ENCODE data around the gene PFN4.
"Not testable (repeated sequence)": the region's sequence is repeated elsewhere in the genome, so short reads cannot be mapped to it uniquely, and the experiment has no call there.

The PFN4 gene

GRCh38 chr2:24110660-24111303 is 12.4 kb downstream of the PFN4 start:
- no peak for DNase-seq

GRCh38 chr2:24109431-24109830 is 13.7 kb downstream of the PFN4 start:
- DNase-seq, result not testable (repeated sequence)

GRCh38 chr2:24107336-24107735 is 15.8 kb downstream of the PFN4 start:
- DNase-seq, result no peak

GRCh38 chr2:24106786-24107185 is 16.3 kb downstream of the PFN4 start:
- no peak for DNase-seq

GRCh38 chr2:24105816-24106215 is 17.3 kb downstream of the PFN4 start:
- no peak for DNase-seq

DNA sequence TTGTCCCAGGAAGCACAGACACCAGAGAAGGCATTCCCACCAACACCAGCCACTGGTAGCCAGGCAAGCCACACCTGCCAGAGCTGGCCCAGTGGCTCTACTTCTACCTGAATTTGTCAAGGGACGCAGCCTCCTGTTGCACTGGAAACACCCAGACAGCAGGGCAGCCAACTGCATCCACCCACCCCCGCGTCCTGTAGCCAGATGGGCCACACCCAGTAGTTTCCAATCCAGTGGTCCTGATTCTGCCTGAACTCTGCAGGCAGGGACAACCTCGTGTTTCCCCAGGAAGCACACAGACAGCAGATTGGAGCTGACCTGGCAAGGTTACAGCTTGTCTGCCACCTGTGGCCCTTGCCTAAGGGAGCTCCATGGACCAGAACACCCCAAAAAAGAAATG is 18.2 kb downstream of the PFN4 start:
- no peak for DNase-seq

DNA sequence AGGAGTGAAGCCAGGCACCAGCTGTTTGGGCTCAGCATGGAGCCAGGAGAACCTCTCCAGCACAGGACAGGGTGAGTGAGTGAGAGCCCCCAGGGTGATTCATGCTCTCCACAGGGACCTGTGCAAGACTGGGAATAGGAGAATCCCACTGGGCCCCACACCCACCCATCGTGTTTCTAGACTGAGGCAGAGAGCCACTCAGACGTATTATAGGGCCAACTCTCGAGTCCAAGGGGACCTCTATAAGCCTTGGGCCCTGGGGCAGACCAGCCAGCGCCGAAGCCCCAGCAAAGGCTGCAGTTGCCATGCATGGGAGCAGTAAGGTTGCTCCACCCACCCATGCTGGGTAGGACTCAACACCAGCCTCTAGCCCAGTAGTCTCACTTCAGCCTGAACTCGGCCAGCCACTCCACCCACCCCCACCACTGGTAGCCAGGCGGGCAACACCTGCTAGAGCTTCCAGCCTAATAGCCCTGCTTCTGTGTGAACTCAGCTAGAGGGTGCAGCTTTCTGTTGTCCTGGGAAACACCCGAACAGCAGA is 19.0 kb downstream of the PFN4 start:
- DNase-seq, result no peak

DNA sequence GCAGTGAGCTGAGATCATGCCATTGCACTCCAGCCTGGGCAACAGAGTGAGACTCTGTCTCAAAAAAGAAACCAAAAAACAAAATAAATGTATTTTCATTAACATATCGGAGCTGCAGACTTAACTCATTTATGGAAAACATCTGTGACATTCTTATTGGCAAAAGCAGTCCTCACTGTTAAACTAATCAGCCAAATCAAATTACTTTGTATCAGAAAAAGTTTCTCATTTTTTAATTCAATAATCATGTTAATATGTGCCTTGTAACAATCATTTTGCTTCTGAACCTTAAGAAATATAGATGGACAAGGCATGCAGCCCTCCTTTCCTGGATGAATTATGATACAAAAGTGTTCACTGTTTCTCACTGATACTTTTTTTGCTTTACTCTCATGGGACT is 20.5 kb downstream of the PFN4 start:
- no peak for DNase-seq

DNA sequence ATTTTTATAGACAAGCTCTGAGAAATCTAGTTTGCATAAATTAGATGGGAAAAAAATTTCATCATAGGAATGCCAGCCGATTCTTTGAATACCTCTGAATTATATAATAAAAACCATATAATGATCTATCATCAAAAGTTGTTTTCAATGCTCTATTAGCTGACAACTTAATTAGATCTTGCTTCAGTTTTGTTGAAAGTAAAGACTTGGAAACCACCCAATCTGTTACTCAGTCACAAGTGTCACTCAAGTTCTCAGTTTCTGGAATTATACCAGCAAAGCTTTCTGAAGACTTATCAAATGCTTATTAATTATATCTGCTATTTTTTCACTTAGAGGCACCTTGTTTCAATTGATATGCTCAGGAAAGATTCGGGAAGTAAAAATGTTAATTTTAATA is 21.1 kb downstream of the PFN4 start:
- DNase-seq, result no peak

GRCh38 chr2:24100732-24101131 is 22.4 kb downstream of the PFN4 start:
- DNase-seq, result not testable (repeated sequence)

- not testable (repeated sequence) for DNase-seq
Measured at GRCh38 chr2:24095171-24095677, 27.9 kb downstream of the PFN4 start.

- DNase-seq, result not testable (repeated sequence)
Measured at GRCh38 chr2:24093270-24093669, 29.9 kb downstream of the PFN4 start.

DNA sequence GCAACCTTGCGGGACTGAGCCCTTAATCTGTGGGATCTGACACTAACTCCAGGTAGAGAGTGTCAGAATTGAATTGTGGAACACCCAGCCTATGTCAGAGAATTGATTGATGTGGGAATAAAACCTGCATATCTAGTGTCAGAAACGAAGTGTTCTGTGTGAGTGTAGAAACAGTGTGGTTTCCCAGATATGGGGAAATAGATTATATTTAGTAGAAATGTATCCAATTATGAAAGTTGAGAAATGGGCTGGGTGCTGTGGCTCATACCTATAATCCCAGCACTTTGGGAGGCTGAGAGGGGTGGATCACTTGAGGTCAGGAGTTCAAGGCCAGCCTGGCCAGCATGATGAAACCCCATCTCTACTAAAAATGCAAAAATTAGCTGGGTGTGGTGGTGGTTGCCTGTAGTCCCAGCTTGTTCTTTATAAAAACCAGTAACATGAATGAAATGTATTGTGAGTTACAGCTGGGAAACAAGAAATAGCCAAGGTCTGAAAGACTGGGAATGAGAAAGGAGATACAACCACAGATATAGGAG is 34.2 kb downstream of the PFN4 start:
- no peak for DNase-seq

GRCh38 chr2:24087032-24087431 is 36.1 kb downstream of the PFN4 start:
- no peak for DNase-seq

DNA sequence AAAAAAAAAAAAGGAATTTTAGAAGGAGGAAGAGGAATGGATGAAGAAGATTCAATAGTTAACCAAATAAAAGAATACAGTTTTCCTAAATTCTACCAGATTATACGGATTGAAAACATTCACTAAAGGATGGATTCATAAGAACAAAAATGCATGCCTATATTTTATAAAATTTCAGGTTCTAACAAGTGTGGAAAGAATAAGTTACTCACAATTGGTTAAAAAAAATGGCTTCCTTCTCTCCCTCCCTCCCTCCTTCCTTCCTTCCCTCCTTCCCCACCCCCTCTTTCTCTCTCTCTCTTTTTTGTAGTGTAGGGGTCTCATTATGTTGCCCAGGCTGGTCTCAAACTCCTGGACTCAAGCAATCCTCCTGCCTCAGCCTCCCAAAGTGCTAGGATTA is 36.9 kb downstream of the PFN4 start:
- no peak for DNase-seq

GRCh38 chr2:24085200-24085489 is 38.0 kb downstream of the PFN4 start:
- DNase-seq, result no peak

GRCh38 chr2:24084386-24085199 is 38.5 kb downstream of the PFN4 start, which contains the start of gene TP53I3:
TP53I3 (minus strand) TSS chr2:24084834; CDS start chr2:24084326, 508 bp downstream.
- DNase-seq, result peak; percentile 78

DNA sequence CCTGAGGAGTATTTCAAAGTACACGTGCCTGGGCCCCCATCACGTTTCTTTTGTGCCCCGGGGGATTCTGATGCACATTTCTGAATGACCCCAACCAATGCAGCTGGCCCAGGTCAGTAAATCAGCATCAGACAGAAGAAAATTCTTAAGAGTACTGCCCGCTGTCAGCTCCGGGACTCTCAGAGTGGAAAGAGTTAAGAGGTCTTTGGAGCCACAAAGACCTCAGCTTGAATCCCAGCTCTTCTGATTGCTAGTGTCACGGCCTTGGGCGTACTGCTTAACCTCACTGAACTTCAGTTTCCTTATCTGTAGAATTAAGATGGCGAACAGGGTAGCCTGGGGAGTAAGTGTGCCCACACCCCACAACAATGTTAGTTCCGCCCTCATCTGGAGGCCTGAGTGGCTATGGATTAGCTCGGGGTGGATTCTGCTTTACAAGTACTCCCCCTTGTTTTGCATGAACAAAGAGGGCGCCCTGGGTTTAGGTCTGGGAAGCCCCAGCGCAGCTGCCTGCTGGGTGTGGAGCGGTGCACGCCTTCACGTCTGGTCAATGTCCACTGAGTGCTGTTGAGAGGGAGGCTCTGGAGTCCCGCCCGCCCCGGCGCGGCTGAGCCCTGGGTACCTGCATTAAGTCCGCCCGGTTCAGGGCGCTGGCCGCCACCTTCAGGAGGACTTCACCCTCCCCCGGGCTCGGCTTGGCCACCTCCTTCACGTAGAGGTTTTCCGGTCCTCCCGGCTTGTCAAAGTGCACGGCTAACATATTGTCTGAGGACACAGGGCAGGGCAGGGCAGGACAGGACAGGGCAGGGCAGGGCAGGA is 39.4 kb downstream of the PFN4 start:
- peak; percentile 52 for DNase-seq

- DNase-seq, result no peak
Measured at GRCh38 chr2:24082787-24083566, 40.2 kb downstream of the PFN4 start.

GRCh38 chr2:24080701-24081100 is 42.4 kb downstream of the PFN4 start:
- DNase-seq, result no peak

DNA sequence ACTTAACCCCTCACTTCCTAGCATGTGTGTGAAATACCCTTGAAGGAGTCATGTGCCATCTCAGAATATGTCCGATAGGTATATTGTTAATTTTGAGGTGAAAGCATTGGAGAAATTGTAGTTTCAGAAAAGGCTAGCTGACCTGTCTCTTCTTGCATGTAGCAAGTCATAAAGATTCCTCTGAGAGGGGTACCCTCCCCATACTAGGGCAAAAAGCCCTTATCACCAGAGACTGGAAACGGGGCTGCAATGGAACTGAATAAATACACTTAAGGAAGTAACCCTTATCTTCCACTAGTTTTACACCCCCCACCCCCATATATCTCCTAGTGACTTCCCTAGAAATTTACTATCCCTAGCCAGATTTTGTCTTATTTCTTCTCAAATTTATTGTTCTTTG is 45.3 kb downstream of the PFN4 start:
- DNase-seq, result no peak

GRCh38 chr2:24077535-24077877 is 45.6 kb downstream of the PFN4 start:
- no peak for DNase-seq

Data from CD4-positive, alpha-beta T cell treated with Interleukin-10 for 1 hour (primary cell).